ENCODE measurements around the gene SPECC1. TPM values are rescaled to one million over a fixed set of nuclear protein-coding genes. Genes with fewer than 3 reads are reported as not detected.

Gene SPECC1
- total RNA-seq, 1 experiment from 2014 or later, result 43.5 TPM

- CTCF ChIA-PET, result no interaction called here
- ATAC-seq, result no peak
These were observed 76.2 kb downstream of the SPECC1 start for GRCh38 chr17:20085283-20085845.

More at GRCh38 chr17:20085283-20085845, 76.2 kb downstream of the SPECC1 start:
- no peak for DNase-seq (ENCODE audit: low read depth, low spot score)
- Histone ChIP-seq H3K4me1 (ENCODE audit: control insufficient read depth in 1 of 2, insufficient read depth in 2 of 2, low read length in 2 of 2) (no peaks in the 10 kb centered on the region), H3K9me3 (ENCODE audit: control insufficient read depth in 1 of 2, insufficient read depth in 1 of 2, low read depth in 1 of 2, low read length in 2 of 2) (no peaks in the 10 kb centered on the region), H3K79me2 (ENCODE audit: insufficient read depth, low read length) (no peaks in the 10 kb centered on the region), H3K27me3 (ENCODE audit: insufficient read depth, low read length) (no peaks in the 10 kb centered on the region), H3K27ac (ENCODE audit: low read depth, low read length) (no peak overlapping the region), H3K4me2 (ENCODE audit: low read length) (no peak overlapping the region), H4K20me1 (ENCODE audit: insufficient read depth) (no peaks in the 10 kb centered on the region), H3K4me3 (replicated peaks in 1 of 2; ENCODE audit: low read depth in 1 of 2, low read length in 2 of 2) (no peak overlapping the region), H3K36me3 (ENCODE audit: control insufficient read depth in 1 of 2, insufficient read depth in 2 of 2, low read length in 2 of 2) (no peaks in the 10 kb centered on the region), H3K9ac (ENCODE audit: low read length) (no peak overlapping the region), H2AFZ (ENCODE audit: low read depth, low read length, poor library complexity, severe bottlenecking) (no peak overlapping the region), H3K9me2 (ENCODE audit: insufficient read depth) (no peaks in the 10 kb centered on the region)
- POLR2A ChIA-PET, result no interaction called here
- RAD21 ChIA-PET (ENCODE audit: low non-redundant PET in 1 of 2, low total read pairs in 2 of 2, uncharacterized antibody in 2 of 2, unreplicated experiment in 2 of 2), result no interaction called here
- intact Hi-C loops (cut with micrococcal nuclease), result no loop called here
- no TSS peak for BruUV-seq (replicated peaks)
- TF ChIP-seq SP1 (IDR thresholded peaks at IDR 0.05; ENCODE audit: low read depth), result no peak
- no peak for TF ChIP-seq CTCF (IDR thresholded peaks at IDR 0.05 in 2 of 3, conservative IDR thresholded peaks at IDR 0.05 in 1 of 3; ENCODE audit: borderline replicate concordance in 1 of 3, insufficient read depth in 1 of 3, low read depth in 2 of 3, low read length in 2 of 3)
- no peak for TF ChIP-seq TCF7L2 (IDR thresholded peaks at IDR 0.05; ENCODE audit: borderline replicate concordance, extremely low read depth, insufficient read depth, insufficient read length)

All from HCT116 (cell line).